MM.1S (cell line): ENCODE measurements around the gene GPC3.

Experiments used
- CTCF ChIP-seq: fragments of 300-600 bp; sonication (generic); IDR thresholded peaks from 2 replicates; pipeline ENCODE4 v1.5.1; 2016; ENCODE audit warnings: antibody characterized with exemption, low read length, mixed read lengths
- EZH2 ChIP-seq: fragments of 300-600 bp; sonication (generic); optimal IDR thresholded peaks from 2 replicates; pipeline ENCODE3; 2017; ENCODE audit warnings: low read depth, mild to moderate bottlenecking, antibody characterized with exemption, low read length, mixed read lengths

GRCh38 chrX:133970076-133970475, 15.3 kb downstream of the GPC3 start:
- no peak for TF ChIP-seq CTCF
- no peak for TF ChIP-seq EZH2
